Spleen (tissue), 11 donors: ENCODE measurements around the gene ITPK1. TPM values are rescaled to one million over a fixed set of nuclear protein-coding genes. Genes with fewer than 3 reads are reported as not detected.

Experiments
- DNase-seq: peaks from one replicate; pipeline ENCODE4 v3.0.0-alpha.2; 2020
- H3K27ac ChIP-seq, 8 donors: fragments of 200-600 bp; sonication (generic) in 7 of 8; 1 replicate in 4 of 8; 2 replicates in 4 of 8; pipeline versions ENCODE4 v1.5.0 to v1.8.0; 2016 to 2021; ENCODE audit warnings: inconsistent platforms in 4 of 8, mild to moderate bottlenecking in 4 of 8, moderate library complexity in 1 of 8
- H3K27me3 ChIP-seq, 7 donors: fragments of 200-600 bp; sonication (generic) in 6 of 7; replicated peaks in 1 of 7; 1 replicate in 4 of 7; 2 replicates in 3 of 7; pipeline versions ENCODE4 v1.5.0 to v1.8.0; 2016 to 2021; ENCODE audit warnings: inconsistent platforms in 3 of 7, mild to moderate bottlenecking in 1 of 7
- H3K36me3 ChIP-seq, 6 donors: fragments of 200-600 bp; sonication (generic) in 5 of 6; 1 replicate in 4 of 6; 2 replicates in 2 of 6; pipeline versions ENCODE4 v1.5.0 to v1.8.0; 2016 to 2021; ENCODE audit warnings: inconsistent platforms in 2 of 6
- H3K4me1 ChIP-seq, 6 donors: fragments of 200-600 bp; sonication (generic) in 5 of 6; 1 replicate in 3 of 6; 2 replicates in 3 of 6; pipeline versions ENCODE4 v1.5.0 to v1.8.0; 2016 to 2021; ENCODE audit warnings: inconsistent platforms in 3 of 6
- H3K4me3 ChIP-seq, 8 donors: fragments of 200-600 bp; sonication (generic) in 7 of 8; 1 replicate in 4 of 8; 2 replicates in 4 of 8; pipeline versions ENCODE4 v1.5.0 to v1.8.0; 2016 to 2021; ENCODE audit warnings: inconsistent platforms in 4 of 8, mild to moderate bottlenecking in 4 of 8, moderate library complexity in 2 of 8
- H3K9me3 ChIP-seq, 8 donors: fragments of 200-600 bp; sonication (generic) in 7 of 8; 1 replicate in 4 of 8; 2 replicates in 4 of 8; pipeline versions ENCODE4 v1.5.0 to v1.8.0; 2016 to 2021; ENCODE audit warnings: inconsistent platforms in 4 of 8
- CTCF ChIP-seq, 11 experiments: fragments of 200-600 bp in 7 of 11; fragments of 450-650 bp in 4 of 11; sonication (generic) in 4 of 11; IDR thresholded peaks in 8 of 11; conservative IDR thresholded peaks in 3 of 11; 1 replicate in 7 of 11; 2 replicates in 4 of 11; pipeline versions ENCODE4 v1.4.0 to v1.8.0; 2016 to 2021; ENCODE audit warnings: antibody characterized with exemption in 11 of 11, inconsistent platforms in 4 of 11, mild to moderate bottlenecking in 1 of 11
- POLR2A ChIP-seq, 3 donors: fragments of 450-650 bp; IDR thresholded peaks; one replicate each; pipeline ENCODE4 v1.5.1; 2017; ENCODE audit warnings: antibody characterized with exemption in 3 of 3, mild to moderate bottlenecking in 1 of 3
- POLR2AphosphoS5 ChIP-seq, 3 donors: sonication (generic); formaldehyde crosslinking; IDR thresholded peaks; one replicate each; pipeline ENCODE4 v1.5.1; 2017; ENCODE audit warnings: antibody characterized with exemption in 3 of 3
- WGBS, 5 donors: extraction: QIAGEN DNeasy Blood & Tissue Kit in 3 of 5; methylation state at CpG; one replicate each; pipeline versions ENCODE4 v1.1.5 to v1.1.7; 2013 to 2018; 5-methylcytosine and 5-hydroxymethylcytosine counted together
- intact Hi-C: fragments of 100-400 bp; cut with DNase I; formaldehyde crosslinking; loops from one replicate; pipeline ENCODE4 v1.15.0; 2023; ENCODE audit warnings: low total_unique reads
- polyA plus RNA-seq, 3 donors: library from polyadenylated mRNA; stranded (reverse); fragments of 200-250 nt; gene quantifications; one replicate each; pipeline ENCODE4 v1.2.1, GENCODE V29; 2013
- total RNA-seq, 7 donors: library from RNA; depleted of rRNA in 3 of 7; stranded (reverse); fragments of >200 nt in 3 of 7; fragmentation: NEBNext Ultra II Directional in 4 of 7; extraction: Animal tissue kit (Norgen Biotek cat#: 25700) in 4 of 7; gene quantifications; one replicate each; pipeline versions ENCODE4 v1.1.0 to v1.2.1, GENCODE V29; 2016 to 2021
- donor health status: healthy with polysubstance abuse.
- donor health status: DM: no; HTN: no; CAD: no; lungs with moderate emphysema.
- donor health status: DM: no; HTN: no; CAD: no.
- donor health status: Bipolar disorder and iron deficiency.
- donor health status: healthy.
- donor health status: DM: no; HTN: no; CAD: no.
- donor health status: DM: yes; HTN: yes; CAD: no.

The ITPK1 gene
- total and polyA plus RNA-seq, 10 donors: 22.9 to 123 (median 68.0) TPM

- Histone ChIP-seq H3K27ac (peak overlapping the region in 2 of 8 donors; percentile 16 to 30), H3K9me3 (no peaks in the 10 kb centered on the region), H3K4me1 (no peaks in the 10 kb centered on the region), H3K4me3 (no peak overlapping the region), H3K36me3 (peaks cover 0 to 100% (median 80%) of the 10 kb centered on the region in 6 donors), H3K27me3 (no peaks in the 10 kb centered on the region)
- peak; percentile 85 for DNase-seq
- intact Hi-C loops: no loop called here
- WGBS, 5 donors: 80 to 92% (median 86%) methylated on average over 27 to 38 of the region's 38 CpGs
- TF ChIP-seq CTCF (IDR thresholded peaks at IDR 0.05 in 8 of 11, conservative IDR thresholded peaks at IDR 0.05 in 3 of 11) (no peak), POLR2AphosphoS5 (IDR thresholded peaks at IDR 0.05) (peak; percentile 80 to 85 (median 80))
Measured at GRCh38 chr14:92945959-92946846, 169.5 kb downstream of the ITPK1 start.

- H3K9me3 ChIP-seq: no peaks in the 10 kb centered on the region
- H3K36me3 ChIP-seq: peaks cover 0 to 100% (median 80%) of the 10 kb centered on the region in 6 donors
Measured at GRCh38 chr14:92945544-92945943, 170.2 kb downstream of the ITPK1 start.

GRCh38 chr14:92944976-92945375, 170.7 kb downstream of the ITPK1 start:
- Histone ChIP-seq H3K27me3 (no peaks in the 10 kb centered on the region), H3K27ac (no peak overlapping the region), H3K4me1 (no peaks in the 10 kb centered on the region), H3K36me3 (peaks cover 0 to 100% (median 77%) of the 10 kb centered on the region in 6 donors), H3K4me3 (no peak overlapping the region), H3K9me3 (no peaks in the 10 kb centered on the region)
- WGBS, 5 donors: 95 to 97% (median 95%) methylated on average over 6 to 12 of the region's 12 CpGs
- TF ChIP-seq POLR2A (IDR thresholded peaks at IDR 0.05) (no peak), CTCF (IDR thresholded peaks at IDR 0.05 in 8 of 11, conservative IDR thresholded peaks at IDR 0.05 in 3 of 11) (no peak), POLR2AphosphoS5 (IDR thresholded peaks at IDR 0.05) (peak in 1 of 3 donors; percentile 2)
- DNase-seq: no peak
- intact Hi-C loops: no loop called here

More at GRCh38 chr14:92945544-92945943, 170.2 kb downstream of the ITPK1 start:
- Histone ChIP-seq H3K27ac (peak overlapping the region in 1 of 8 donors; percentile 16), H3K4me3 (no peak overlapping the region), H3K27me3 (no peaks in the 10 kb centered on the region), H3K4me1 (no peaks in the 10 kb centered on the region)
- intact Hi-C loops: no loop called here
- 94 to 100% (median 96%) methylated on average over 7 to 12 of the region's 12 CpGs for WGBS, 5 donors
- TF ChIP-seq POLR2AphosphoS5 (IDR thresholded peaks at IDR 0.05) (peak in 1 of 3 donors; percentile 0), POLR2A (IDR thresholded peaks at IDR 0.05) (no peak)
- no peak for DNase-seq

- no peaks in the 10 kb centered on the region for H3K27me3 ChIP-seq
- TF ChIP-seq POLR2A (IDR thresholded peaks at IDR 0.05): no peak
- TF ChIP-seq POLR2AphosphoS5 (IDR thresholded peaks at IDR 0.05): no peak
- TF ChIP-seq CTCF (IDR thresholded peaks at IDR 0.05 in 8 of 11, conservative IDR thresholded peaks at IDR 0.05 in 3 of 11): no peak
- H3K4me1 ChIP-seq: no peaks in the 10 kb centered on the region
- no peaks in the 10 kb centered on the region for H3K9me3 ChIP-seq
- H3K27ac ChIP-seq: no peak overlapping the region
- intact Hi-C loops: no loop called here
- H3K36me3 ChIP-seq: peaks cover 0 to 100% (median 70%) of the 10 kb centered on the region in 6 donors
- WGBS, 5 donors: 72 to 97% (median 92%) methylated on average over 12 to 17 of the region's 17 CpGs
- no peak overlapping the region for H3K4me3 ChIP-seq
- DNase-seq: no peak
Measured at GRCh38 chr14:92943855-92944570, 171.7 kb downstream of the ITPK1 start.
